GM12891 (cell line): ENCODE data around the gene AHDC1.

Experiments used
- POLR2A ChIP-seq: IDR thresholded peaks from 2 replicates; pipeline ENCODE4 v1.6.1; 2011; ENCODE audit warnings: low read depth, low read length, control low read depth
- POLR2AphosphoS5 ChIP-seq: IDR thresholded peaks from 2 replicates; pipeline ENCODE4 v1.6.1; 2011; ENCODE audit warnings: low read depth, low read length, control low read depth
- POU2F2 ChIP-seq: IDR thresholded peaks from 2 replicates; pipeline ENCODE4 v1.6.1; 2011; ENCODE audit warnings: low read depth, mild to moderate bottlenecking, control low read depth, low read length, moderate library complexity
- SPI1 ChIP-seq: IDR thresholded peaks from 2 replicates; pipeline ENCODE4 v1.6.1; 2011; ENCODE audit warnings: low read depth, low read length, control low read depth

GRCh38 chr1:27593678-27594563, 10.0 kb downstream of the AHDC1 start:
- no peak for TF ChIP-seq POLR2A
- TF ChIP-seq POU2F2, result no peak
- TF ChIP-seq POLR2AphosphoS5, result no peak
- TF ChIP-seq SPI1, result no peak
